ENCODE data around the gene NUP93. TPM values are rescaled to one million over a fixed set of nuclear protein-coding genes. Genes with fewer than 3 reads are reported as not detected.
"Not testable (repeated sequence)": the region's sequence is repeated elsewhere in the genome, so short reads cannot be mapped to it uniquely, and the experiment has no call there.

Gene NUP93
- total RNA-seq, 4 donors from 2014 or later = 38.2 to 46.5 (median 41.2) TPM

DNA sequence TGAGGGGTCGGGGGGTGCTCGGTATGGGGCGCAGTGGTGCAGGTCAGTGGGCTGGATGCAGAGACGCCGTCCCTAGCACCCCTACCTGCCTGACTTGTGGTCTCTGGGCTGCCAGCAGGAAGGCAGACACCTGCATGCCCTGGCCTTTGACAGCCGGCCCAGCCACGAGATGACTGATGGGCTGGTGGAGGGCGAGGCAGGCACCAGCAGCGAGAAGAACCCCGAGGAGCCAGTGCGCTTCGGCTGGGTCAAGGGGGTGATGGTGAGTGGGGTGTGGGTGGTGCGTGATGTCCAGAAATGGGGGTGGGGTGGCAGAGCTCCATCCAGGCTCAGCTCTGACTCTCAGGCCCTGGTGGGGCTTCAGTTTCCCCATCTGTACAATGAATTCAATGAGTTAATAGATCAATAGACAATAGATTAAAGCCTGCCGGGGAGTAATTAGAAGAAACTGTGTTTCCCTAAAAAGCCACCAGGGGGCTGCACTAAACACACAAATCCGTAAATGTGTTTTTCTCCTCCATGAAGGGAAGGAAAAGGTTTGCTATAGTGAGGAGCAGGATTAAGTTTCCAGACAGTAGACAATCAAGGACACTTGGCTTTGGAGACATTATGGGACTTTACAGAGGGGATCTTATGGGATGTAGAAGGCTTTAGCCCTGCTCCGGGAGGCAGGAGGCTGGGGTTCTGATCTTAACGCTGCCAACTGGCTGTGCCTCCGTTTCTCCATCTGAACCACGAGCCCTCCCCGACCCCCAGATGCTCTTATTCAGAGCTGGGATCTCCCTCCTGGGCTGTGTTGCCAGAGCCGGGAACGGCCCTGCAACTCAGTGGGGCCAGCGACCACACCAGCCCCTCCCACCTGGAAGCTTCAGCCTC is 137.3 kb downstream of the NUP93 start:
- intact Hi-C loops (cut with DNase I) = loop anchor here (5.0 kb wide), 1 partner anchor 85 kb away; no protein-coding TSS in a partner anchor
- no peak for DNase-seq
- TF ChIP-seq POLR2A (IDR thresholded peaks at IDR 0.05) = no peak
- TF ChIP-seq, protein P1, sequence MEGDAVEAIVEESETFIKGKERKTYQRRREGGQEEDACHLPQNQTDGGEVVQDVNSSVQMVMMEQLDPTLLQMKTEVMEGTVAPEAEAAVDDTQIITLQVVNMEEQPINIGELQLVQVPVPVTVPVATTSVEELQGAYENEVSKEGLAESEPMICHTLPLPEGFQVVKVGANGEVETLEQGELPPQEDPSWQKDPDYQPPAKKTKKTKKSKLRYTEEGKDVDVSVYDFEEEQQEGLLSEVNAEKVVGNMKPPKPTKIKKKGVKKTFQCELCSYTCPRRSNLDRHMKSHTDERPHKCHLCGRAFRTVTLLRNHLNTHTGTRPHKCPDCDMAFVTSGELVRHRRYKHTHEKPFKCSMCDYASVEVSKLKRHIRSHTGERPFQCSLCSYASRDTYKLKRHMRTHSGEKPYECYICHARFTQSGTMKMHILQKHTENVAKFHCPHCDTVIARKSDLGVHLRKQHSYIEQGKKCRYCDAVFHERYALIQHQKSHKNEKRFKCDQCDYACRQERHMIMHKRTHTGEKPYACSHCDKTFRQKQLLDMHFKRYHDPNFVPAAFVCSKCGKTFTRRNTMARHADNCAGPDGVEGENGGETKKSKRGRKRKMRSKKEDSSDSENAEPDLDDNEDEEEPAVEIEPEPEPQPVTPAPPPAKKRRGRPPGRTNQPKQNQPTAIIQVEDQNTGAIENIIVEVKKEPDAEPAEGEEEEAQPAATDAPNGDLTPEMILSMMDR (IDR thresholded peaks at IDR 0.05) = peak; percentile 74 to 89 (median 82)
- no peak overlapping the region for H3K27ac ChIP-seq
- H3K4me3 ChIP-seq = peak overlapping the region in 1 of 4 donors; percentile 15
- no peaks in the 10 kb centered on the region for H3K9me3 ChIP-seq
- peaks cover 0 to 18% (median 4%) of the 10 kb centered on the region in 3 donors for H3K4me1 ChIP-seq
- no peaks in the 10 kb centered on the region for H3K36me3 ChIP-seq
- WGBS, 2 donors = 35 to 42% methylated on average over 15 to 16 of the region's 23 CpGs
- H3K27me3 ChIP-seq = no peaks in the 10 kb centered on the region

DNA sequence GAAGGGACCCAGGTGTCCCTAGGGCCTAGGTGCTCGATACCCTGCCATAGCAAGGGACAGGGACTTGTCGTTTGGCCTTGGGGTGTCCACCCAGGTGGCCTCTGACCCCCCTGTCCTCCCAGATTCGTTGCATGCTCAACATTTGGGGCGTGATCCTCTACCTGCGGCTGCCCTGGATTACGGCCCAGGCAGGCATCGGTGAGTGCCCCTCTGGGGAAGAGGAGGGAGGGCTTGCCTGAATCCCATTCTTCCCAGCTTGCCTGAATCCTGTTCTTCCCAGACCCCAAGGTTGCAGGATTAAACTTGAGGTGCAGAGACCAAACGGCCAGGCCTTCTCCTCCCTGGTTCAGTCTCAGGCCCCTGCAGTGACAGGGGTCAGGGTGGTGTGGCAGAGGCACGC is 138.2 kb downstream of the NUP93 start:
- 81 to 86% methylated on average over 5 to 7 of the region's 9 CpGs for WGBS, 2 donors

DNA sequence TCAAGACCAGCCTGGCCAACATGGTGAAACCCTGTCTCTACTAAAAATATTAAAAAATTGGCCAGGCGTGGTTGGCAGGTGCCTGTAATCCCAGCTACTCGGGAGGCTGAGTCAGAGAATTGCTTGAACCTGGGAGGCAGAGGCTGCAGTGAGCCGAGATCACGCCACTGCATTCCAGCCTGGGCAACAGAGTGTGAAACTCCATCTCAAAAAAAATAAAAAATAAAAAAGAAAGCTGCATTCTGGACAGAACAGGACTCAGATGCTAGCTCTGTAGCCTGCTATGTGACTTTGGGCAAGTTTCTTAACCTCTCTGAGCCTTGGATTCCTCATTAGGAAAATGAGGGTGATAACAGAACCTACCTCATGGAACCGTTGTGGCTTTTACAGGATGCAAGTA is 138.8 kb downstream of the NUP93 start:
- peaks cover 0 to 18% (median 4%) of the 10 kb centered on the region in 3 donors for H3K4me1 ChIP-seq
- not testable (repeated sequence) for H3K9me3 ChIP-seq, H3K27me3 ChIP-seq, H3K27ac ChIP-seq, H3K4me3 ChIP-seq, DNase-seq, H3K36me3 ChIP-seq
- intact Hi-C loops (cut with DNase I) = loop anchor here (5.0 kb wide), 1 partner anchor 84 kb away; no protein-coding TSS in a partner anchor
- WGBS, 2 donors = 72 to 79% methylated on average over 3 to 5 of the region's 5 CpGs

More for the DNA sequence above, 138.2 kb downstream of the NUP93 start:
- Histone ChIP-seq H3K9me3 (no peaks in the 10 kb centered on the region), H3K36me3 (no peaks in the 10 kb centered on the region), H3K27me3 (no peaks in the 10 kb centered on the region), H3K27ac (no peak overlapping the region), H3K4me1 (peaks cover 0 to 18% (median 4%) of the 10 kb centered on the region in 3 donors), H3K4me3 (no peak overlapping the region)
- intact Hi-C loops (cut with DNase I) = loop anchor here (5.0 kb wide), 1 partner anchor 84 kb away; no protein-coding TSS in a partner anchor
- TF ChIP-seq, protein P1 (IDR thresholded peaks at IDR 0.05) = no peak
- DNase-seq = no peak

DNA sequence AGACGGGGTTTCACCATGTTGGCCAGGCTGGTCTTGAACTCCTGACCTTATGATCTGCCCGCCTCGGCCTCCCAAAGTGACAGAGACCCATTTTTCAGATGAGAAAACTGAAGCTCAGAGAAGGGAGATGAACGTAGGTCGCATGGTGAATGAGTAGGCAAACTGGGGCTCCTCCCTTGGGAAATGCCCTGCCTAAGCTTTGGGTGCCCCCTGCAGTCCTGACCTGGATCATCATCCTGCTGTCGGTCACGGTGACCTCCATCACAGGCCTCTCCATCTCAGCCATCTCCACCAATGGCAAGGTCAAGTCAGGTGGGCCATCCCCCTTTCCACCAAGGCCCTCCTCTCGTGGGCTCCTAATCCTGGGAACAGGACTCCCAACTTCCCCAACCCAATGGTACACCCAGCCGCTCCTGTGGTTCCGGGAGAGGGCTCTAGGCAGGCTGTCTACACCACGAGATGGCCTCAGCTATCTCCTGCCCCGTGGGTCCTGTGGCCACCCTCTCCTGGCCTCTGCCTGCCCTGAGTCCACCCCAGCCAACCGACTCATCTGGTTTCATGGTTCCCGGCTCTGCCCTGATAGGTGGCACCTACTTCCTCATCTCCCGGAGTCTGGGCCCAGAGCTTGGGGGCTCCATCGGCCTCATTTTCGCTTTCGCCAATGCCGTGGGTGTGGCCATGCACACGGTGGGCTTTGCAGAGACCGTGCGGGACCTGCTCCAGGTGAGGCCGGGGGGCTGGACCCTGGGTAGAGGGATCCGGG is 139.8 kb downstream of the NUP93 start:
- no peak for DNase-seq
- no peaks in the 10 kb centered on the region for H3K27me3 ChIP-seq
- intact Hi-C loops (cut with DNase I) = loop anchor here (5.0 to 10.0 kb wide), 2 partner anchors 83 to 175 kb away; no protein-coding TSS in a partner anchor
- TF ChIP-seq, protein P1 (IDR thresholded peaks at IDR 0.05) = peak in 1 of 6 experiments; percentile 15
- no peak for TF ChIP-seq POLR2A (IDR thresholded peaks at IDR 0.05)
- WGBS, 2 donors = 72 to 79% methylated on average over 9 to 11 of the region's 24 CpGs
- H3K4me3 ChIP-seq = no peak overlapping the region
- peaks cover 0 to 18% (median 4%) of the 10 kb centered on the region in 3 donors for H3K4me1 ChIP-seq
- no peaks in the 10 kb centered on the region for H3K9me3 ChIP-seq
- H3K27ac ChIP-seq = no peak overlapping the region
- no peaks in the 10 kb centered on the region for H3K36me3 ChIP-seq

DNA sequence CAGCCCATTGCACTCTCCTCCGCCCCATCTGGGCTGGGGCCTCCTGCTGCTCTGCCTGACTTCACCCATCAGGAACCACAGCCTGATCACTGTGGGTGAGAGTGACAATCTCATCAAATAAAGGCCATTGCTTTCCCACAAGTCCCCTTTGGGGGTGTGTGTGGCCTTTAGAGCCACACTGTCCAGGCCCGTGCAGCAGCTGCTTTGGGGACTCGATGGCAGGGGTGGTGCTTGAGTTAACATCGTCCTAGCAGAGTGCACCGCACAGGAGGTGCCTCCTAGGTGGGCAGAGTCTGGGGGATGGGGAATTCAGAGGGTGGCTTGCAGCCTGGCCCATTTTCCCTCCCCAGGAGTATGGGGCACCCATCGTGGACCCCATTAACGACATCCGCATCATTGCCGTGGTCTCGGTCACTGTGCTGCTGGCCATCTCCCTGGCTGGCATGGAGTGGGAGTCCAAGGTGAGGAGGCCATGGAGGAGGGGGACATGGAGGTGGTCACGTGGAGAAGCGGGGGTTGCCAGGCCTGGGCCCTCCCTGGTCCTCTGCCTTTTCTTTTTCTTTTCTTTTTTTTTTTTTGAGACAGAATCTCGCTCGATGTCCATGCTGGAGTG is 140.5 kb downstream of the NUP93 start:
- TF ChIP-seq, protein P1 (IDR thresholded peaks at IDR 0.05) = no peak
- TF ChIP-seq POLR2A (IDR thresholded peaks at IDR 0.05) = no peak
- intact Hi-C loops (cut with DNase I) = loop anchor here (10.0 kb wide), 1 partner anchor 174 kb away; no protein-coding TSS in a partner anchor
- H3K4me3 ChIP-seq = no peak overlapping the region
- 92 to 95% methylated on average over 10 to 12 of the region's 14 CpGs for WGBS, 2 donors
- peaks cover 0 to 18% (median 4%) of the 10 kb centered on the region in 3 donors for H3K4me1 ChIP-seq
- no peaks in the 10 kb centered on the region for H3K27me3 ChIP-seq
- no peaks in the 10 kb centered on the region for H3K9me3 ChIP-seq
- DNase-seq = no peak
- no peak overlapping the region for H3K27ac ChIP-seq
- no peaks in the 10 kb centered on the region for H3K36me3 ChIP-seq
